ENCODE results near the gene C16orf46. TPM values are rescaled to one million over a fixed set of nuclear protein-coding genes. Genes with fewer than 3 reads are reported as not detected.

The C16orf46 gene
- total RNA-seq, 1 donor from 2014 or later: not detected

DNA sequence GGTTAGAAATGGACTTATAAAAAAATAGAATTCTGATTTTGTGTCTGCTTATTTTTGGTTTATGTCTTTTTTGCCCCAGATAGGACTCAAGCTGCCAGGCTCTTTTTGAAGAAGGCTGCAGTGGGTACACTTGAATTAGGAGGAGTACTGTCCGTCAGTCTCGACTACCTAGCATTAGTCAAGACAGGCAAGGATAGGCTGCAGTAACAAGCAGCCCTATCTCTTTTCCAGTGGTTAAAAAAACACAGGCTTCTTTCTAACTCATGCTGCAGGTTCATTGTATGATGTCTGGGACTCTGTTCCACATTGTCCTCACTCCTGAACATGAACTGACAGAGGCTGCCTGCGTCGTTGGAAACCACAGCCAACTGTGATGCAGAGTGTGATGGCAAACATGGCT is 8.0 kb downstream of the C16orf46 start:
- Mint-ChIP-seq H3K36me3 (ENCODE audit: unreplicated experiment) (no peaks in the 10 kb centered on the region), H3K9me3 (ENCODE audit: unreplicated experiment) (no peaks in the 10 kb centered on the region), H3K4me1 (ENCODE audit: unreplicated experiment) (no peaks in the 10 kb centered on the region), H3K4me3 (ENCODE audit: unreplicated experiment) (no peak overlapping the region), H3K27me3 (ENCODE audit: unreplicated experiment) (no peaks in the 10 kb centered on the region), H3K27ac (ENCODE audit: unreplicated experiment) (no peak overlapping the region)
- TF ChIP-seq, protein P1, sequence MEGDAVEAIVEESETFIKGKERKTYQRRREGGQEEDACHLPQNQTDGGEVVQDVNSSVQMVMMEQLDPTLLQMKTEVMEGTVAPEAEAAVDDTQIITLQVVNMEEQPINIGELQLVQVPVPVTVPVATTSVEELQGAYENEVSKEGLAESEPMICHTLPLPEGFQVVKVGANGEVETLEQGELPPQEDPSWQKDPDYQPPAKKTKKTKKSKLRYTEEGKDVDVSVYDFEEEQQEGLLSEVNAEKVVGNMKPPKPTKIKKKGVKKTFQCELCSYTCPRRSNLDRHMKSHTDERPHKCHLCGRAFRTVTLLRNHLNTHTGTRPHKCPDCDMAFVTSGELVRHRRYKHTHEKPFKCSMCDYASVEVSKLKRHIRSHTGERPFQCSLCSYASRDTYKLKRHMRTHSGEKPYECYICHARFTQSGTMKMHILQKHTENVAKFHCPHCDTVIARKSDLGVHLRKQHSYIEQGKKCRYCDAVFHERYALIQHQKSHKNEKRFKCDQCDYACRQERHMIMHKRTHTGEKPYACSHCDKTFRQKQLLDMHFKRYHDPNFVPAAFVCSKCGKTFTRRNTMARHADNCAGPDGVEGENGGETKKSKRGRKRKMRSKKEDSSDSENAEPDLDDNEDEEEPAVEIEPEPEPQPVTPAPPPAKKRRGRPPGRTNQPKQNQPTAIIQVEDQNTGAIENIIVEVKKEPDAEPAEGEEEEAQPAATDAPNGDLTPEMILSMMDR (IDR thresholded peaks at IDR 0.05): no peak
- DNase-seq (ENCODE audit: extremely low spot score, unreplicated experiment): no peak

DNA sequence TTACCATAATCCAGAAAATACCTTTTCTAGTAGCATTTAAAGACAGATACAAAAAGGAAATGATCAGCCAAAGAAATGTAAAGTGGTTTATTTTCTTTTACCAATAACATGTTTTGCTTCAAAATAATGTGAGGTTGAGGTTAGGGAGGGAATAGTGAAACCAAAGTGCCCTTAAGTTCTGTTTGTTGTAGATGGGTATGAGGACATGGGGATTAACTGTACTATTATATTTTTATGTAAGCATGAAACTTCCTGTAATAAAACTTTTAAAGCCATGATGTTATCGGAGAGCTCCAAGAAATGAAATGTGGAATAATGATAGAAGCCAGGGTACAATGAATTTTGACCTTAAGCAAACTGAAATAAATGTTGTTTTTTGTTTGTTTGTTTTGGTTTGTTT is 9.9 kb downstream of the C16orf46 start:
- H3K4me1 Mint-ChIP-seq (ENCODE audit: unreplicated experiment): no peaks in the 10 kb centered on the region
- no peak overlapping the region for H3K4me3 Mint-ChIP-seq (ENCODE audit: unreplicated experiment)
- TF ChIP-seq, protein P1 (IDR thresholded peaks at IDR 0.05): no peak
- DNase-seq (ENCODE audit: extremely low spot score, unreplicated experiment): no peak
- H3K27ac Mint-ChIP-seq (ENCODE audit: unreplicated experiment): no peak overlapping the region
- no peaks in the 10 kb centered on the region for H3K9me3 Mint-ChIP-seq (ENCODE audit: unreplicated experiment)
- H3K27me3 Mint-ChIP-seq (ENCODE audit: unreplicated experiment): no peaks in the 10 kb centered on the region
- no peaks in the 10 kb centered on the region for H3K36me3 Mint-ChIP-seq (ENCODE audit: unreplicated experiment)

DNA sequence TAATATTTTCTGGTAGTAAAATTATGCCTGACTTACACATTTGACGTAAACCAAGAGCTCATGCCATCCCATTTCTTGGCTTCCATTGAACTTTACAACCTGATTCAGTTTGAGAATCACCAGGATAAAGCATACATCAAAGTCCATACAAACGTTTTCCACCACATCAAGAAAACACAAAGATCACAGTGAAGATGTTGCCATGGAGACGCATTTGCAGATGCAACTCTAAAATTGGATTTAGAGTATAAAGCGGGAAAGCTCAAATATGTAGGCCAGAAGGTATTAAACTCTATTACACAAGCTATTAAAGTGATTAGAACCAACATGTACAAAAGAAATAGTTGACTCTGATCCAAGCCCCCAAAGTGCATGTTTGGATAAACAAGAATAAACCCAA is 10.4 kb downstream of the C16orf46 start:
- TF ChIP-seq, protein P1 (IDR thresholded peaks at IDR 0.05): no peak
- Mint-ChIP-seq H3K27me3 (ENCODE audit: unreplicated experiment) (no peaks in the 10 kb centered on the region), H3K36me3 (ENCODE audit: unreplicated experiment) (no peaks in the 10 kb centered on the region), H3K4me3 (ENCODE audit: unreplicated experiment) (no peak overlapping the region), H3K27ac (ENCODE audit: unreplicated experiment) (no peak overlapping the region), H3K9me3 (ENCODE audit: unreplicated experiment) (no peaks in the 10 kb centered on the region), H3K4me1 (ENCODE audit: unreplicated experiment) (no peaks in the 10 kb centered on the region)
- no peak for DNase-seq (ENCODE audit: extremely low spot score, unreplicated experiment)

DNA sequence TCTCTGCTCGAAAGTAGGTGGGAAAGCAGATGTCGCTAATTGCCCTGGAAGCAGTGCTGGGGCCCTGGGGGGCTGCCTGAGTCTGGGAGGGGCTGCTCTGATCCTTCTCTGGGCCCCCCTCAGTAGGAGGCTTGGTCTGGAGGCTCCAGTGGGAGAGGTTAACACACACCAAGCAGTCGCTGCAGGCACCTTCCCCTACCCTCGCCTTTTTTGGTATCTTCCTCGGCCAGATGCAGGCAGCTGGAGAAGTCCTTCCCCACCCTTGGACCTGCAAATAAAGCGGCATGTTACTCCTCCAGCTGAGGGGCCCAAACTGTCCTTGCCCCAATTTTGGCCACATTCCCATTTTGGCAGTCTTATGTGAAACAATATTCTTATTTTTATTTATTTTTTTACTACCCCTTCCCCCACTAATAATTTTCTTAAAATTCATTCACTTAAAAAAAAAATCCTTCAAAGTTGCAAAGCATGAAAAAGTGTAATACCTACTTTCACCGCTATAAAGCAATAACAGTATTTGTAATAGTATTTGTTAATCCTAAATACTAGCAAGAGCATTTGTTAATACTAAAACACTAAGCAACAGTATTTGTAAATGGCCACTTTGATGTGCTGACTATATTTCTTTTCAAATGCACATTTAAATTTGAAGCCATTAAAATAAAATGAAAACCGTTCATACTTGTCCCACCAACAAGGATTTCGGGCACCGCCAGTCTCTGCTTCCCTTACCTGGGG is 15.0 kb downstream of the C16orf46 start:
- Mint-ChIP-seq H3K36me3 (ENCODE audit: unreplicated experiment) (no peaks in the 10 kb centered on the region), H3K27me3 (ENCODE audit: unreplicated experiment) (no peaks in the 10 kb centered on the region), H3K9me3 (ENCODE audit: unreplicated experiment) (no peaks in the 10 kb centered on the region), H3K27ac (ENCODE audit: unreplicated experiment) (no peak overlapping the region), H3K4me3 (ENCODE audit: unreplicated experiment) (no peak overlapping the region), H3K4me1 (ENCODE audit: unreplicated experiment) (no peaks in the 10 kb centered on the region)
- TF ChIP-seq, protein P1 (IDR thresholded peaks at IDR 0.05): no peak
- no peak for DNase-seq (ENCODE audit: extremely low spot score, unreplicated experiment)

DNA sequence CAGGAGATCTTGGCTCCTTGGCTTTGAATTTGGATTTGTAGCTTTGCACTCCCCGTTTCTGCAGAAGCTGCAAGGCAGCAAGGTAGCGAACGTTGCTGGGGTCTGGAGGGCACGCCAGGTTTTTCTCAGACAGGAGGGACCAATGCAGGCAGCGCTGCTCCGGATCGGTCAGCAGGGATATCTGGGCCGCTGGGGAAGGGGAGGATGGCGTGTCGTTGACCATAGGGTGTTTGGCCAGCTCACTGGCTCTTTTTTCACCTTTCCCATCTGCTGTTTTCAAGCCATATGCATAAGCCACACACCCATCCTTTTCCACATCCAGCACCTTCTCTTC is 15.8 kb downstream of the C16orf46 start:
- no peaks in the 10 kb centered on the region for H3K4me1 Mint-ChIP-seq (ENCODE audit: unreplicated experiment)
- H3K27ac Mint-ChIP-seq (ENCODE audit: unreplicated experiment): no peak overlapping the region
- H3K36me3 Mint-ChIP-seq (ENCODE audit: unreplicated experiment): no peaks in the 10 kb centered on the region
- no peak for DNase-seq (ENCODE audit: extremely low spot score, unreplicated experiment)
- H3K4me3 Mint-ChIP-seq (ENCODE audit: unreplicated experiment): no peak overlapping the region
- TF ChIP-seq, protein P1 (IDR thresholded peaks at IDR 0.05): no peak
- no peaks in the 10 kb centered on the region for H3K27me3 Mint-ChIP-seq (ENCODE audit: unreplicated experiment)
- H3K9me3 Mint-ChIP-seq (ENCODE audit: unreplicated experiment): no peaks in the 10 kb centered on the region

Data from osteocyte (in vitro differentiated cells).